ENCODE measurements around the gene MRPS14.

MRPS14 gene

GRCh38 chr1:175019524-175019923, 3.7 kb downstream of the MRPS14 start:
- DNase-seq: no peak

GRCh38 chr1:175015243-175015642, 8.0 kb downstream of the MRPS14 start:
- no peak for DNase-seq

- no peak for DNase-seq
Observed at GRCh38 chr1:175013445-175013844, 9.8 kb downstream of the MRPS14 start.

GRCh38 chr1:175009532-175009931, 13.7 kb downstream of the MRPS14 start:
- DNase-seq: no peak

- DNase-seq: no peak
Observed at GRCh38 chr1:175005085-175005783, 18.0 kb downstream of the MRPS14 start.

- no peak for DNase-seq
Observed at GRCh38 chr1:175003521-175003920, 19.7 kb downstream of the MRPS14 start.

- no peak for DNase-seq
Observed at GRCh38 chr1:175002910-175003517, 20.2 kb downstream of the MRPS14 start.

- DNase-seq: peak in 1 of 2 donors; percentile 27
Observed at GRCh38 chr1:175000697-175001187, 22.5 kb downstream of the MRPS14 start.

GRCh38 chr1:174999936-175000696, 23.1 kb downstream of the MRPS14 start, which contains the start of gene CACYBP:
TSS of gene CACYBP (plus strand) at chr1:174999947. CDS start at chr1:175000181, 234 bp downstream.
- DNase-seq: peak in 1 of 2 donors; percentile 42

GRCh38 chr1:174999216-174999935, 23.8 kb downstream of the MRPS14 start:
- peak; percentile 99 for DNase-seq

GRCh38 chr1:174998569-174999215, 24.5 kb downstream of the MRPS14 start:
- DNase-seq: peak; percentile 68 to 81

GRCh38 chr1:174997041-174997440, 26.2 kb downstream of the MRPS14 start:
- DNase-seq: no peak

- DNase-seq: no peak
Observed at GRCh38 chr1:174996476-174996875, 26.7 kb downstream of the MRPS14 start.

- no peak for DNase-seq
Observed at GRCh38 chr1:174995916-174996315, 27.3 kb downstream of the MRPS14 start.

- no peak for DNase-seq
Observed at GRCh38 chr1:174995121-174995520, 28.1 kb downstream of the MRPS14 start.

- DNase-seq: no peak
Observed at GRCh38 chr1:174991473-174991872, 31.8 kb downstream of the MRPS14 start.

GRCh38 chr1:174990382-174990999, 32.7 kb downstream of the MRPS14 start:
- DNase-seq: peak in 1 of 2 donors; percentile 59

- DNase-seq: no peak
Observed at GRCh38 chr1:174989536-174990220, 33.5 kb downstream of the MRPS14 start.

- DNase-seq: no peak
Observed at GRCh38 chr1:174988986-174989385, 34.2 kb downstream of the MRPS14 start.

GRCh38 chr1:174988539-174988938, 34.7 kb downstream of the MRPS14 start:
- DNase-seq: no peak

GRCh38 chr1:174984952-174985351, 38.3 kb downstream of the MRPS14 start:
- no peak for DNase-seq

All from CD4-positive, alpha-beta T cell treated with Interleukin-1 beta for 1 hour (primary cell).